GM12878 (cell line): ENCODE results near the gene INIP. TPM values are rescaled to one million over a fixed set of nuclear protein-coding genes. Genes with fewer than 3 reads are reported as not detected.
"Not testable (repeated sequence)": the region's sequence is repeated elsewhere in the genome, so short reads cannot be mapped to it uniquely, and the experiment has no call there.

Source experiments
- ATAC-seq: fragments of 200-7000 bp; cut with Tn5 transposase; 3 replicates; pipeline ENCODE4 v1.9.1; 2020; ENCODE audit warnings: mild to moderate bottlenecking, moderate library complexity
- BruUV-seq: library from RNA; stranded (reverse); fragments of 400-500 nt; replicated peaks from 2 replicates; lab custom pipeline; 2021; lab: Mats Ljungman, UMichigan
- CTCF ChIA-PET: fragments of 300-600 bp; sonication (Branson Sonifier 250); formaldehyde crosslinking; extraction: SDS; loops from one replicate; lab custom pipeline; 2021; ENCODE audit warnings: inconsistent platforms; lab: Yijun Ruan, JAX
- POLR2A ChIA-PET: fragments of 350-600 bp; formaldehyde crosslinking; extraction: SDS; loops from one replicate; lab custom pipeline; 2021; ENCODE audit warnings: inconsistent platforms; lab: Charles Lee
- RAD21 ChIA-PET: fragments of 300-600 bp; sonication (Branson Sonifier 250); formaldehyde crosslinking; loops from one replicate; lab custom pipeline; 2023; ENCODE audit warnings: antibody characterized with exemption; ENCODE audit not compliant: unreplicated experiment; lab: Charles Lee
- SMC1A ChIA-PET: fragments of 300-600 bp; sonication (Branson Sonifier 250); formaldehyde crosslinking; loops from one replicate; lab custom pipeline; 2023; ENCODE audit not compliant: unreplicated experiment, uncharacterized antibody; lab: Charles Lee
- DNase-seq: peaks from one replicate; pipeline ENCODE4 v3.0.0-alpha.2; 2011; ENCODE audit warnings: low read depth, low spot score
- FAIRE-seq: peaks from 3 replicates; lab custom pipeline; 2011; peaks lifted over from hg19 to GRCh38; lab: Jason Lieb, UNC
- H2AFZ ChIP-seq: 2 replicates; pipeline ENCODE4 v1.6.0; 2011; ENCODE audit warnings: low read depth, low read length, control low read depth; ENCODE audit not compliant: control insufficient read depth
- H3K27ac ChIP-seq: 2 replicates; pipeline ENCODE4 v1.5.1; 2011; ENCODE audit warnings: control low read depth; ENCODE audit not compliant: control insufficient read depth, insufficient read depth
- H3K27me3 ChIP-seq, 2 experiments: replicated peaks in 1 of 2; 2 replicates each; pipeline versions ENCODE4 v1.6.0 to v1.6.1; 2011; ENCODE audit warnings: low read length in 1 of 2; ENCODE audit not compliant: control insufficient read depth in 2 of 2, insufficient read depth in 2 of 2
- H3K36me3 ChIP-seq, 2 experiments: 2 replicates each; pipeline ENCODE4 v1.5.1; 2011; ENCODE audit warnings: low read length in 1 of 2; ENCODE audit not compliant: control insufficient read depth in 2 of 2, insufficient read depth in 2 of 2
- H3K4me1 ChIP-seq: 2 replicates; pipeline ENCODE4 v1.6.1; 2011; ENCODE audit warnings: mild to moderate bottlenecking, low read length, moderate library complexity, mixed read lengths; ENCODE audit not compliant: control insufficient read depth, insufficient read depth
- H3K4me2 ChIP-seq: 2 replicates; pipeline ENCODE4 v1.6.0; 2011; ENCODE audit warnings: control low read depth; ENCODE audit not compliant: control insufficient read depth, insufficient read depth
- H3K4me3 ChIP-seq: fragments of 200-600 bp; sonication (generic); 2 replicates; pipeline ENCODE4 v1.5.1; 2016
- H3K79me2 ChIP-seq: 2 replicates; pipeline ENCODE4 v1.6.0; 2011; ENCODE audit warnings: low read length; ENCODE audit not compliant: control insufficient read depth, insufficient read depth
- H3K9ac ChIP-seq: 2 replicates; pipeline ENCODE4 v1.8.0; 2011; ENCODE audit warnings: low read length, control low read depth, mixed read lengths; ENCODE audit not compliant: control insufficient read depth, insufficient read depth
- H3K9me3 ChIP-seq: replicated peaks from 3 replicates; pipeline ENCODE4 v1.5.1; 2011; ENCODE audit warnings: mild to moderate bottlenecking, low read length; ENCODE audit not compliant: control insufficient read depth, insufficient read depth
- H4K20me1 ChIP-seq: 2 replicates; pipeline ENCODE4 v1.6.0; 2011; ENCODE audit not compliant: control insufficient read depth, insufficient read depth
- KAT2A ChIP-seq: conservative IDR thresholded peaks from 2 replicates; pipeline ENCODE4 v1.6.1; 2011; ENCODE audit warnings: low read depth, low read length; ENCODE audit not compliant: control insufficient read depth
- KDM1A ChIP-seq: fragments of 200-600 bp; sonication (generic); IDR thresholded peaks from 2 replicates; pipeline ENCODE4 v1.6.1; 2016; ENCODE audit warnings: borderline replicate concordance
- SPI1 ChIP-seq: IDR thresholded peaks from 2 replicates; pipeline ENCODE4 v1.6.1; 2011; ENCODE audit warnings: low read depth, mild to moderate bottlenecking, low read length, moderate library complexity, borderline replicate concordance; ENCODE audit not compliant: insufficient read depth
- SREBF1 ChIP-seq: IDR thresholded peaks from 2 replicates; pipeline ENCODE4 v1.6.1; 2012; ENCODE audit warnings: mild to moderate bottlenecking, low read length
- ZNF207 ChIP-seq: fragments of 450-650 bp; IDR thresholded peaks from 2 replicates; pipeline ENCODE4 v1.6.1; 2014; ENCODE audit warnings: antibody characterized with exemption, mild to moderate bottlenecking, borderline replicate concordance
- ZNF622 ChIP-seq: fragments of 450-650 bp; IDR thresholded peaks from 2 replicates; pipeline ENCODE4 v1.6.1; 2017; ENCODE audit warnings: mild to moderate bottlenecking, inconsistent platforms
- WGBS: methylation state at CpG from one replicate; pipeline ENCODE4 v1.1.6; 2016; ENCODE audit warnings: low lambda C conversion rate; ENCODE audit not compliant: insufficient replicate concordance, insufficient coverage; ENCODE audit errors: missing lambda C conversion rate; 5-methylcytosine and 5-hydroxymethylcytosine counted together
- in situ Hi-C: fragments of 300-500 bp; cut with MboI; formaldehyde crosslinking; loops from 9 replicates; pipeline ENCODE4 v1.14.3; 2018; ENCODE audit warnings: mixed read lengths
- intact Hi-C: fragments of 100-400 bp; cut with micrococcal nuclease; formaldehyde crosslinking; loops from one replicate; pipeline ENCODE4 v1.14.2; 2022; ENCODE audit not compliant: unreplicated experiment
- polyA plus RNA-seq, 11 experiments: library from polyadenylated mRNA; depleted of rRNA in 4 of 11; unstranded in 6 of 11; stranded (reverse) in 5 of 11; fragments of >200 nt; fragmentation: Nextera tagmentation in 4 of 11; fragmentation: Illumina TruSeq in 1 of 11; extraction: Ambion mirVana in 4 of 11; extraction: Trizol in 1 of 11; gene quantifications; 1 replicate in 1 of 11; 2 replicates in 10 of 11; pipeline versions ENCODE4 v1.2.1 to v1.2.3, GENCODE V29; 2011 to 2016; ENCODE audit warnings: inconsistent platforms in 2 of 11, missing spikeins in 2 of 11, low read depth in 1 of 11
- total RNA-seq, 4 experiments: library from RNA; depleted of rRNA in 3 of 4; stranded (reverse); fragments of >200 nt in 3 of 4; fragmentation: Illumina TruSeq in 1 of 4; extraction: Trizol in 1 of 4; gene quantifications; 2 replicates each; pipeline versions ENCODE4 v1.2.1 to v1.2.3, GENCODE V29; 2013 to 2021
- TF ChIP-seq, protein P1 (sequence below): IDR thresholded peaks from 2 replicates; pipeline ENCODE4 v1.6.1; 2011; ENCODE audit warnings: borderline replicate concordance, low read depth, mild to moderate bottlenecking, moderate library complexity, mixed read lengths, low read length; ENCODE audit not compliant: insufficient read depth; ENCODE audit errors: extremely low read length

The INIP gene
- total and polyA plus RNA-seq, 10 of the 15 experiments (the other 5 are each of a cell fraction or from before 2014, with no cell fraction given) = 18.9 to 66.5 (median 37.7) TPM

DNA sequence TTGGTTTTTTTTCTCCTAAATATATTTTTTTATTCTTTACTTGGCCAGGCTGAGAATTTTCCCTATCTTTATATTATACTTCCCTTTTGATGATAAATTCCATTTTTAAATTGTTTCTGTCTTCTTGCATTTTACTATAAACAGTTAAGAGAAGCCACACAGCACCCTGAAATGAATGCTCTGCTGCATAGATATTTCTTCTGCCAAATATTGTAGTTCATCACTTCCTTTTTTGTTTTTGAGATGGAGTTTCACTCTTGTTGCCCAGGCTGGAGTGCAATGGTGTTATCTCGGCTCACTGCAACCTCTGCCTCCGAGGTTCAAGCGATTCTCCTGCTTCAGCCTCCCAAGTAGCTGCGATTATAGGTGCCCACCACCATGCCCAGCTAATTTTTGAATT, 8.5 kb upstream of the INIP start:
- Histone ChIP-seq H4K20me1 (no peaks in the 10 kb centered on the region), H3K4me3 (no peak overlapping the region), H3K27me3 (no peaks in the 10 kb centered on the region), H2AFZ (no peak overlapping the region), H3K36me3 (no peaks in the 10 kb centered on the region), H3K9ac (no peak overlapping the region), H3K4me2 (no peak overlapping the region), H3K79me2 (no peaks in the 10 kb centered on the region), H3K27ac (peak overlapping the region; percentile 17; the same call in 1 of the 2 replicates), H3K9me3 (no peaks in the 10 kb centered on the region), H3K4me1 (peaks cover 17% of the 10 kb centered on the region)
- 11% methylated on average over 4 of the region's 4 CpGs for WGBS
- RAD21 ChIA-PET = interaction anchor here (1.1 kb wide), 1 partner anchor 8 kb away, joined by 3 read pairs; the partner anchor contains the start of gene INIP
- FAIRE-seq (no peak), ATAC-seq (peak; percentile 80), DNase-seq (no peak)
- in situ Hi-C loops = no loop called here
- intact Hi-C loops = no loop called here
- CTCF ChIA-PET = no interaction called here
- SMC1A ChIA-PET = no interaction called here
- POLR2A ChIA-PET = no interaction called here
- TF ChIP-seq SPI1 (peak; percentile 67), KDM1A (no peak)
- no TSS peak for BruUV-seq

DNA sequence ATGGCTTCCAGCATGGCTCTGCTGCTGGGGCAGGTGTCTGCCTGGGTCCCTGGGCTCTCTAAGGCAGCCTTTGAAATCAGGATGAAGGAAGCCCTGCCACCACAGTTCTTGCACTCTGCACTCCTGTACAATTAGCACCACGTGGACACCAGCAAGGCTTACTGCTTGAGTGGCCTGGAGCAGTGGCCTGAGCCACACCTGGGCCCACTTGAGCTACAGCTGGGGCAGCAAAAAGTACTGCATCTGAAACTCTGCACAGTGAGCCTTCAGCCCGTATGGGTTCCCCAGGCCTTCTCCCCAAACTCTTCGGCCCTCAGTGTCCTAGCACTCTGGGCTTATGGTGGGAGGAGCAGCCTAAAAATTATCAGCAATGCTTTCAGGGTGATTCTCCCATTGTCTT, 8.0 kb upstream of the INIP start:
- ChIA-PET RAD21 (interaction anchor here (1.1 kb wide), 1 partner anchor 8 kb away, joined by 3 read pairs; the partner anchor contains the start of gene INIP), POLR2A (no interaction called here), SMC1A (no interaction called here), CTCF (no interaction called here)
- Histone ChIP-seq H2AFZ (peak overlapping the region; percentile 6), H3K4me2 (peak overlapping the region; percentile 71), H3K9me3 (no peaks in the 10 kb centered on the region; the same call in 2 of the 3 replicates), H4K20me1 (no peaks in the 10 kb centered on the region), H3K4me1 (peaks cover 17% of the 10 kb centered on the region), H3K79me2 (no peaks in the 10 kb centered on the region), H3K9ac (0 out of 2 replicates have a peak overlapping the region, but pooled peaks have one; percentile 10), H3K27me3 (no peaks in the 10 kb centered on the region), H3K36me3 (no peaks in the 10 kb centered on the region)
- FAIRE-seq (peak; percentile 7), ATAC-seq (peak; percentile 64), DNase-seq (no peak)
- in situ Hi-C loops = no loop called here
- 22% methylated on average over 3 of the region's 3 CpGs for WGBS
- intact Hi-C loops = no loop called here
- BruUV-seq = no TSS peak
- TF ChIP-seq KAT2A (no peak), ZNF207 (no peak), ZNF622 (no peak), SREBF1 (no peak)
- TF ChIP-seq, protein P1, sequence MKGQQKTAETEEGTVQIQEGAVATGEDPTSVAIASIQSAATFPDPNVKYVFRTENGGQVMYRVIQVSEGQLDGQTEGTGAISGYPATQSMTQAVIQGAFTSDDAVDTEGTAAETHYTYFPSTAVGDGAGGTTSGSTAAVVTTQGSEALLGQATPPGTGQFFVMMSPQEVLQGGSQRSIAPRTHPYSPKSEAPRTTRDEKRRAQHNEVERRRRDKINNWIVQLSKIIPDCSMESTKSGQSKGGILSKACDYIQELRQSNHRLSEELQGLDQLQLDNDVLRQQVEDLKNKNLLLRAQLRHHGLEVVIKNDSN = peak; percentile 47
- TF ChIP-seq, all 136 proteins: peak for 1
- Histone ChIP-seq H3K27ac (peak overlapping the region; percentile 17; the same call in 1 of the 2 replicates), H3K4me3 (no peak overlapping the region)

DNA sequence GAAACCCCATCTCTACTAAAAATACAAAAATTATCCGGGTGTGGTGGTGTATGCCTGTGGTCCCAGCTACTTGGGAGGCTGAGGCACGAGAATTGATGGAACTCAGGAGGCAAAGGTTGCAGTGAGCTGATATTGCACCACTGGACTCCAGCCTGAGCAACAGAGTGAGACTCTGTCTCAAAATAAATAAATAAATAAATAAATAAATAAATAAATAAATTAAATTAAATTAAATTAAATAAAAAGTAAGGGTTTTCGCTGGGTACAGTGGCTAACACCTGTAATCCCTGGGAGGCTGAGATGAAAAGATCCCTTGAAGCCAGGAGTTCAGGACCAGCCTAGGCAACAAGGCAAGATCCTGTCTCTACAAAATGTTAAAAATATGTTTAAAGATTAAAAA, 4.8 kb upstream of the INIP start:
- 76% methylated on average over 3 of the region's 3 CpGs for WGBS
- H2AFZ ChIP-seq, H3K4me3 ChIP-seq, FAIRE-seq, RAD21 ChIA-PET, ATAC-seq, H3K27ac ChIP-seq, BruUV-seq, H3K9me3 ChIP-seq, in situ Hi-C loops, H3K27me3 ChIP-seq, H4K20me1 ChIP-seq, DNase-seq, POLR2A ChIA-PET, H3K9ac ChIP-seq, intact Hi-C loops, H3K79me2 ChIP-seq, CTCF ChIA-PET, H3K4me2 ChIP-seq, SMC1A ChIA-PET, H3K36me3 ChIP-seq: not testable (repeated sequence)
- peaks cover 34% of the 10 kb centered on the region for H3K4me1 ChIP-seq
